ENCODE measurements around the gene ARHGDIA.

- TF ChIP-seq POLR2A (IDR thresholded peaks at IDR 0.05; ENCODE audit: low read depth, low read length) (no peak), POLR2AphosphoS5 (IDR thresholded peaks at IDR 0.05; ENCODE audit: low read depth, low read length) (no peak), TAF1 (IDR thresholded peaks at IDR 0.05; ENCODE audit: borderline replicate concordance, low read depth, low read length) (no peak)
Observed at GRCh38 chr17:81821603-81822311, 49.4 kb downstream of the ARHGDIA start.
